CD4-positive, CD25-positive, alpha-beta regulatory T cell (primary cell): Measurements from ENCODE around the gene TTYH3. TPM values are rescaled to one million over a fixed set of nuclear protein-coding genes. Genes with fewer than 3 reads are reported as not detected.

ENCODE experiments used
- ATAC-seq, 2 donors: fragments of 150-1000 bp; cut with Tn5 transposase; one replicate each; pipeline ENCODE4 v1.10.0; 2021; ENCODE audit warnings: low read depth in 2 of 2, moderate number of reproducible peaks in 2 of 2, moderate library complexity in 1 of 2
- DNase-seq, 3 donors: peaks; one replicate each; pipeline versions ENCODE4 v3.0.0 to v3.0.0-alpha.2; 2012 to 2022; ENCODE audit warnings: mixed read lengths in 1 of 3
- H3K27ac ChIP-seq: one replicate; pipeline ENCODE4 v1.7.0; 2013; ENCODE audit warnings: mild to moderate bottlenecking, low read length; ENCODE audit not compliant: insufficient read depth, poor library complexity, severe bottlenecking
- H3K27me3 ChIP-seq: one replicate; pipeline ENCODE4 v1.7.0; 2013; ENCODE audit warnings: low read length; ENCODE audit not compliant: control insufficient read depth, insufficient read depth
- H3K36me3 ChIP-seq: one replicate; pipeline ENCODE4 v1.7.0; 2013; ENCODE audit warnings: mild to moderate bottlenecking, low read length, moderate library complexity; ENCODE audit not compliant: control insufficient read depth, insufficient read depth
- H3K4me1 ChIP-seq: 2 replicates; pipeline ENCODE4 v1.7.0; 2013; ENCODE audit warnings: mild to moderate bottlenecking, low read length; ENCODE audit not compliant: insufficient read depth, control insufficient read depth, poor library complexity, severe bottlenecking
- H3K4me3 ChIP-seq: one replicate; pipeline ENCODE4 v1.7.0; 2013; ENCODE audit warnings: low read depth, mild to moderate bottlenecking, low read length, moderate library complexity
- H3K9me3 ChIP-seq, 2 experiments: 1 replicate in 1 of 2; 2 replicates in 1 of 2; pipeline ENCODE4 v1.7.0; 2013; ENCODE audit warnings: low read length in 2 of 2, mild to moderate bottlenecking in 1 of 2, moderate library complexity in 1 of 2; ENCODE audit not compliant: control insufficient read depth in 2 of 2
- H3K27ac Mint-ChIP-seq, 3 donors: one replicate each; pipeline ENCODE4 v1.8.0; 2020 to 2022; ENCODE audit warnings: mild to moderate bottlenecking in 3 of 3, mixed read lengths in 3 of 3, moderate library complexity in 2 of 3
- H3K27me3 Mint-ChIP-seq: one replicate; pipeline ENCODE4 v1.8.0; 2022; ENCODE audit warnings: mild to moderate bottlenecking, mixed read lengths
- H3K36me3 Mint-ChIP-seq: one replicate; pipeline ENCODE4 v1.8.0; 2020; ENCODE audit warnings: mixed read lengths
- H3K4me1 Mint-ChIP-seq, 4 donors: one replicate each; pipeline ENCODE4 v1.8.0; 2020 to 2022; ENCODE audit warnings: mixed read lengths in 4 of 4, mild to moderate bottlenecking in 1 of 4
- H3K4me3 Mint-ChIP-seq, 4 donors: one replicate each; pipeline ENCODE4 v1.8.0; 2020 to 2022; ENCODE audit warnings: mild to moderate bottlenecking in 4 of 4, mixed read lengths in 4 of 4, moderate library complexity in 3 of 4
- H3K9me3 Mint-ChIP-seq, 7 donors: one replicate each; pipeline ENCODE4 v1.8.0; 2020 to 2022; ENCODE audit warnings: mixed read lengths in 7 of 7, mild to moderate bottlenecking in 3 of 7, moderate library complexity in 2 of 7
- polyA plus RNA-seq, 4 donors: library from polyadenylated mRNA; unstranded; fragments of 300-500 nt; fragmentation: Illumina TruSeq; gene quantifications; one replicate each; pipeline ENCODE4 v1.2.3, GENCODE V29; 2021
- total RNA-seq: library from RNA; stranded (reverse); gene quantifications from one replicate; pipeline ENCODE4 v1.2.3, GENCODE V29; 2022

Gene TTYH3
- total and polyA plus RNA-seq, 5 donors from 2014 or later = 0.56 to 20.0 (median 1.4) TPM

- Mint-ChIP-seq H3K4me1 (no peaks in the 10 kb centered on the region), H3K27ac (no peak overlapping the region), H3K27me3 (no peaks in the 10 kb centered on the region), H3K36me3 (peaks cover 14% of the 10 kb centered on the region), H3K4me3 (no peak overlapping the region), H3K9me3 (no peaks in the 10 kb centered on the region)
- H3K4me3 ChIP-seq = no peak overlapping the region
- no peak for DNase-seq
- no peaks in the 10 kb centered on the region for H3K27me3 ChIP-seq
- no peak overlapping the region for H3K27ac ChIP-seq
- no peaks in the 10 kb centered on the region for H3K4me1 ChIP-seq
- H3K9me3 ChIP-seq = no peaks in the 10 kb centered on the region
- no peak for ATAC-seq
- no peaks in the 10 kb centered on the region for H3K36me3 ChIP-seq
Measured at GRCh38 chr7:2597273-2597640, 34.5 kb upstream of the TTYH3 start.

- no peaks in the 10 kb centered on the region for H3K36me3 ChIP-seq
- Mint-ChIP-seq H3K27ac (peak overlapping the region in 1 of 3 donors; percentile 15), H3K9me3 (no peaks in the 10 kb centered on the region), H3K4me3 (no peak overlapping the region), H3K27me3 (no peaks in the 10 kb centered on the region), H3K36me3 (peaks cover 13% of the 10 kb centered on the region), H3K4me1 (no peaks in the 10 kb centered on the region)
- no peaks in the 10 kb centered on the region for H3K27me3 ChIP-seq
- ATAC-seq (no peak), DNase-seq (no peak)
- H3K27ac ChIP-seq = no peak overlapping the region
- no peaks in the 10 kb centered on the region for H3K9me3 ChIP-seq
- H3K4me1 ChIP-seq = no peaks in the 10 kb centered on the region
- H3K4me3 ChIP-seq = no peak overlapping the region
Measured at GRCh38 chr7:2598154-2598823, 33.5 kb upstream of the TTYH3 start.

- H3K9me3 Mint-ChIP-seq = no peaks in the 10 kb centered on the region
- peaks cover 8% of the 10 kb centered on the region for H3K36me3 Mint-ChIP-seq
- no peaks in the 10 kb centered on the region for H3K36me3 ChIP-seq
Measured at GRCh38 chr7:2601065-2601464, 30.7 kb upstream of the TTYH3 start.

GRCh38 chr7:2601907-2602306, 29.9 kb upstream of the TTYH3 start:
- H3K36me3 ChIP-seq = no peaks in the 10 kb centered on the region

More at GRCh38 chr7:2601065-2601464, 30.7 kb upstream of the TTYH3 start:
- H3K27ac Mint-ChIP-seq = no peak overlapping the region
- no peak for ATAC-seq
- Histone ChIP-seq H3K4me1 (no peaks in the 10 kb centered on the region), H3K27ac (no peak overlapping the region), H3K9me3 (no peaks in the 10 kb centered on the region), H3K27me3 (no peaks in the 10 kb centered on the region), H3K4me3 (no peak overlapping the region)
- no peaks in the 10 kb centered on the region for H3K4me1 Mint-ChIP-seq
- no peaks in the 10 kb centered on the region for H3K27me3 Mint-ChIP-seq
- DNase-seq = no peak
- no peak overlapping the region for H3K4me3 Mint-ChIP-seq

DNA sequence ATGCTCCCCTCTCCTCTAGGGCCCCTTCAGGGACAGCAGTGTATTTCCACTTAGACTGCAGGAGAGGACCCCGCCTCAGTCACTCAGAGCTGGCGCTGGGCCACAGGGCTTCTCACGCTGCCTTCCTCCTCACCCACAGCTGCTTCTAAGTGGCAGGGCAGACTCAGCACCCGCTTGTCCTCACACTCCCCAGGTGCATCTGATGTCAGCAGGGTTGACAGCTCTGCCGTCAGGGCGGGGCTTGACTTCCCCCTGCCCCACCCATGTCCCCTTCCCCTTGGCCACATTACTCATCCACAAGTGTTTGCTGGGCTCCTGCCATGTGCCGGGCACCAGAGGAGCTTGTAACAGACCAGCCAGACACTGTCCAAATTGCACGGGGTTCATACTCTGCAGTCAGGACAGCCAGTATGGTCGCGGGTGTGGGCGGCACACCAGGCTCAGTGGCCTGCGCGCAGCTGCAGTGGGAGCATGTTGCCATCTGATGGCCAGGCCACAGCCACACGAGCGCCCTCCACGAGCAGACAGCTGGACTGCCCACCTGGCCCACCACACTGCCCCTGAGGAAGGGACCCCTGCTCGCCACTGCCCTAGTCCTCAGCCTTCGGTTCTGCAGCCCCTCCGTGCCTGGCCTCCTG, 29.3 kb upstream of the TTYH3 start:
- Histone ChIP-seq H3K27me3 (no peaks in the 10 kb centered on the region), H3K9me3 (no peaks in the 10 kb centered on the region), H3K36me3 (no peaks in the 10 kb centered on the region), H3K4me3 (no peak overlapping the region), H3K27ac (no peak overlapping the region), H3K4me1 (no peaks in the 10 kb centered on the region)
- Mint-ChIP-seq H3K27me3 (no peaks in the 10 kb centered on the region), H3K9me3 (no peaks in the 10 kb centered on the region), H3K27ac (no peak overlapping the region), H3K36me3 (peaks cover 8% of the 10 kb centered on the region), H3K4me1 (no peaks in the 10 kb centered on the region), H3K4me3 (no peak overlapping the region)
- DNase-seq = peak in 1 of 3 donors; percentile 7
- ATAC-seq = no peak

More at GRCh38 chr7:2601907-2602306, 29.9 kb upstream of the TTYH3 start:
- DNase-seq (no peak), ATAC-seq (no peak)
- no peaks in the 10 kb centered on the region for H3K27me3 ChIP-seq
- no peak overlapping the region for H3K4me3 ChIP-seq
- H3K9me3 ChIP-seq = no peaks in the 10 kb centered on the region
- H3K4me1 Mint-ChIP-seq = no peaks in the 10 kb centered on the region
- H3K36me3 Mint-ChIP-seq = peaks cover 8% of the 10 kb centered on the region
- H3K4me1 ChIP-seq = no peaks in the 10 kb centered on the region
- H3K27ac ChIP-seq = no peak overlapping the region
- no peaks in the 10 kb centered on the region for H3K9me3 Mint-ChIP-seq
- no peak overlapping the region for H3K4me3 Mint-ChIP-seq
- H3K27me3 Mint-ChIP-seq = no peaks in the 10 kb centered on the region
- no peak overlapping the region for H3K27ac Mint-ChIP-seq

DNA sequence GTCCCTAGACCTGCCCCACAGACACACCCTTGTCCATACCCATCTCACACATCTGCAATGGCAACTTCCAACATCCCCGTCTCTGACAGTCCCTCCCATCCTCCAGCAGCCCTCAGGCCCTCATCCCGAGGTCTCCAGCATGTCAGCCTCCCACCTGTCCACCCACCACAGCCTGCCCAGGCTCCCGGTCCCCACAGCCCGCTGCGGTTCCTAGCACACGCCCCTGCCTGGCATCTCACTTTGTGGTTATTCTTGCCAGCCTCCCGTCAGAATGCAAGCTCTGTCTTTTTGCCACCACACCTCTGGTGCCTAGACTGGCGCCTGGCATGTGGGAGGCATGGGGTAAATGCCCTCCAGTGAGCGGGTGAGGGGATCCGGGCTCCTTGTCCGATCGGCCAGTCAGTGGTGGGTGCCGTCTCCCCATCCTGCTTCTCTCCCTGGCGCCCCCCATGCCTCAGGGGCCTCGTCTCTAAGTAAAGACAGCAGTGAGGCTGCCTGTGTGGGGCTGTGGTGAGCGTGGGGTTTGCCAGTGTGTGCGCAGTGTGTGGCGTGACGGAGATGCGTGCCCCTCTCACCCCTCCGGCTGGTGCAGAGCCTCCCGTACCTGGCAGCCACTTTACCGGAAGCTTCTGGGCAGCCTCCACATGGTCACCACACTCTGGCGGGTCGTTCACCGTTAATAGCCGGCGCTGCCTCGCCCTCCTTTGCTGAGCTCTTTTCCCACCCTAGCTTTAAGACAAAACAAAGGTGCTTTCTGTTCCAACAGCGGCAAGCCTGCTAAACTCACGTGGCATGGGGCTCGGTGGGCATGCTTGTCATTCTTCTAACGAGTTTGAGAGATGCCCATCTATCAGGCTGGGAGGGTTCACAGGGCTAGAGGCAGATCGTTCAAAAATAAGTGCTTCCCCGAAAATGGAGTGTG, 28.5 kb upstream of the TTYH3 start:
- ATAC-seq (no peak), DNase-seq (no peak)
- H3K9me3 ChIP-seq = no peaks in the 10 kb centered on the region
- H3K4me3 Mint-ChIP-seq = no peak overlapping the region
- peaks cover 0 to 3% (median 0%) of the 10 kb centered on the region in 4 donors for H3K4me1 Mint-ChIP-seq
- no peaks in the 10 kb centered on the region for H3K4me1 ChIP-seq
- peaks cover 8% of the 10 kb centered on the region for H3K36me3 Mint-ChIP-seq
- no peak overlapping the region for H3K4me3 ChIP-seq
- H3K36me3 ChIP-seq = no peaks in the 10 kb centered on the region
- peak overlapping the region in 2 of 3 donors; percentile 25 to 69 for H3K27ac Mint-ChIP-seq
- no peaks in the 10 kb centered on the region for H3K9me3 Mint-ChIP-seq
- H3K27me3 ChIP-seq = no peaks in the 10 kb centered on the region
- H3K27ac ChIP-seq = no peak overlapping the region
- H3K27me3 Mint-ChIP-seq = no peaks in the 10 kb centered on the region

- DNase-seq (no peak), ATAC-seq (no peak)
- H3K4me1 Mint-ChIP-seq = peaks cover 4 to 8% (median 5%) of the 10 kb centered on the region in 4 donors
- Histone ChIP-seq H3K27ac (no peak overlapping the region), H3K9me3 (no peaks in the 10 kb centered on the region), H3K36me3 (no peaks in the 10 kb centered on the region), H3K4me1 (no peaks in the 10 kb centered on the region), H3K4me3 (no peak overlapping the region), H3K27me3 (no peaks in the 10 kb centered on the region)
- H3K36me3 Mint-ChIP-seq = peaks cover 8% of the 10 kb centered on the region
- H3K4me3 Mint-ChIP-seq = no peak overlapping the region
- H3K27me3 Mint-ChIP-seq = no peaks in the 10 kb centered on the region
- H3K9me3 Mint-ChIP-seq = no peaks in the 10 kb centered on the region
- H3K27ac Mint-ChIP-seq = no peak overlapping the region
Measured at GRCh38 chr7:2604608-2605174, 27.1 kb upstream of the TTYH3 start.
